ENCODE results near the gene NEUROG2. TPM values are rescaled to one million over a fixed set of nuclear protein-coding genes. Genes with fewer than 3 reads are reported as not detected.

The NEUROG2 gene
- total RNA-seq, 1 experiment from 2014 or later: not detected

DNA sequence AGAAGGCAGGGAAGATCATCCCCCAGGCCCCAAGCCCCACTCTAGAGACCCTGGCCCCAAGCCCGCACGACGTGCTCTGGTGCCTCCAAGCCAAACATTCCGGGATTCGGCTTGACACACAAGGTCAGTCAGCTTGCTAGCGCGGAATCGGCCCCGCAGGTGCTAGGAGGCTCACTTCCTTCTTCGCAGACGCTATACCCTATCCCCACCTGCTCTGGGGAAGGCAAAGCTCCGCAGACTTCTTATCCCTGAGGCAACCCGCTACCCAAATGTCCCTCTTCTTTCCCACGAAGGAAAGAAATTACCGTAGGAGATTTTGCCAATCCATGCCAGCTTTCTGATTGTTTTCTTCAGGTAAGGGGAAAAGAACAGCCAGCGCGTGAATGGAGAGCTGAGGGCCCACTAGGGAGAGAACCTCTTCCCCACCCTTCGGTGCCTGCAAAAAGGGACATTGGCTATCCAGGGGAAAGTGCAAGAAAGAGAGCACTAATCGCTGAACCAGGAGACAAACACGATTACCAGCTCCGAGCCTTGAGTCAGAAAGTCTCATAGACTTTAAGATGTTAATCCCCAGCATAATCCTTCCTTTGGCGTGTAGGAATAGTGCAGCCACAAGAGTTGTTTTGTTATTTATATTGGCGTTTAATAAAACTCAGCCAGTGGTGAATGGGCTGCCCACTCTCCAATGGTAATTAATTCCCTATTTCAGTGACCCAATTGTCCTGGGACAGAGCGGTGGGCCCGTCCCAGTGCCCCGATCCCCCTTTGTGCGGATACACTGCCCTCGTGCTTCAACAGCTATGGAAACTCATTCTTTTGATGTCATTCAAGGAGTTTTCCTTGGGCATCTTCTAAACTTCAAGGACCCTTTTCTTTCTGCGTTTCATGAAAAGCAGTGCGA lies 5.4 kb upstream of the NEUROG2 start:
- H3K4me2 ChIP-seq (ENCODE audit: insufficient read depth, insufficient read length, low read length): peak overlapping the region; percentile 79

More for the DNA sequence above, 5.4 kb upstream of the NEUROG2 start:
- Histone ChIP-seq H3K9me3 (ENCODE audit: control insufficient read depth, low read depth, low read length) (no peaks in the 10 kb centered on the region), H3K23me2 (ENCODE audit: insufficient read length, low read depth, low read length, poor library complexity, severe bottlenecking) (peaks cover 22% of the 10 kb centered on the region), H4K8ac (replicated peaks; ENCODE audit: insufficient read length, low read depth, low read length) (no peak overlapping the region), H2BK120ac (ENCODE audit: low read depth, low read length, poor library complexity, severe bottlenecking) (no peak overlapping the region), H4K91ac (ENCODE audit: insufficient read length, low read depth, low read length) (no peak overlapping the region), H3K4me1 (ENCODE audit: insufficient read depth, low read length) (no peaks in the 10 kb centered on the region; the same call in 1 of the 2 replicates), H2BK12ac (ENCODE audit: insufficient read length, low read depth, low read length) (no peak overlapping the region), H2BK20ac (ENCODE audit: low read depth, low read length, poor library complexity, severe bottlenecking) (no peak overlapping the region), H3K18ac (ENCODE audit: insufficient read length, low read depth, low read length) (no peak overlapping the region), H3K79me2 (ENCODE audit: insufficient read depth, low read length) (no peaks in the 10 kb centered on the region), H3K27ac (ENCODE audit: insufficient read length, low read depth, low read length) (no peak overlapping the region), H3K56ac (ENCODE audit: insufficient read length, low read depth, low read length) (no peak overlapping the region), H3K14ac (ENCODE audit: insufficient read depth, low read length) (no peak overlapping the region), H4K20me1 (ENCODE audit: control insufficient read depth, insufficient read depth, insufficient read length) (no peaks in the 10 kb centered on the region), H2AFZ (ENCODE audit: low read length) (no peak overlapping the region), H3T11ph (ENCODE audit: low read length) (no peak overlapping the region), H3K4ac (ENCODE audit: low read depth, low read length) (no peak overlapping the region), H2AK5ac (ENCODE audit: insufficient read length, low read length) (no peak overlapping the region), H4K5ac (ENCODE audit: insufficient read length, low read depth, low read length) (no peak overlapping the region), H3K79me1 (ENCODE audit: insufficient read depth, low read depth, low read length, poor library complexity, severe bottlenecking) (no peaks in the 10 kb centered on the region), H3K9ac (ENCODE audit: extremely low read depth, insufficient read length, low read length) (no peak overlapping the region), H2BK15ac (ENCODE audit: low read depth, low read length) (no peak overlapping the region), H3K23ac (ENCODE audit: insufficient read length, low read depth, low read length) (no peak overlapping the region), H3K27me3 (ENCODE audit: insufficient read depth, low read length) (peaks cover 66% of the 10 kb centered on the region), H2BK5ac (ENCODE audit: insufficient read length, low read length) (no peak overlapping the region)
- peak; percentile 70 for DNase-seq
- WGBS (ENCODE audit: extremely low coverage, insufficient read length, low lambda C conversion rate): no CpG with 5 or more reads among the region's 30 CpGs
- Mint-ChIP-seq H3K9me3 (peaks cover 2 to 8% of the 10 kb centered on the region in 2 experiments; a peak in 2 of 5 replicates), H3K4me1 (peaks cover 53 to 70% of the 10 kb centered on the region in 2 experiments), H3K27me3 (ENCODE audit: low read depth) (peaks cover 97% of the 10 kb centered on the region), H3K4me3 (peak overlapping the region; percentile 46 to 87), H3K36me3 (ENCODE audit: insufficient read depth in 1 of 3, low read depth in 3 of 3) (no peaks in the 10 kb centered on the region; a peak in 1 of 7 replicates), H3K27ac (no peak overlapping the region)
- TF ChIP-seq, protein P1, sequence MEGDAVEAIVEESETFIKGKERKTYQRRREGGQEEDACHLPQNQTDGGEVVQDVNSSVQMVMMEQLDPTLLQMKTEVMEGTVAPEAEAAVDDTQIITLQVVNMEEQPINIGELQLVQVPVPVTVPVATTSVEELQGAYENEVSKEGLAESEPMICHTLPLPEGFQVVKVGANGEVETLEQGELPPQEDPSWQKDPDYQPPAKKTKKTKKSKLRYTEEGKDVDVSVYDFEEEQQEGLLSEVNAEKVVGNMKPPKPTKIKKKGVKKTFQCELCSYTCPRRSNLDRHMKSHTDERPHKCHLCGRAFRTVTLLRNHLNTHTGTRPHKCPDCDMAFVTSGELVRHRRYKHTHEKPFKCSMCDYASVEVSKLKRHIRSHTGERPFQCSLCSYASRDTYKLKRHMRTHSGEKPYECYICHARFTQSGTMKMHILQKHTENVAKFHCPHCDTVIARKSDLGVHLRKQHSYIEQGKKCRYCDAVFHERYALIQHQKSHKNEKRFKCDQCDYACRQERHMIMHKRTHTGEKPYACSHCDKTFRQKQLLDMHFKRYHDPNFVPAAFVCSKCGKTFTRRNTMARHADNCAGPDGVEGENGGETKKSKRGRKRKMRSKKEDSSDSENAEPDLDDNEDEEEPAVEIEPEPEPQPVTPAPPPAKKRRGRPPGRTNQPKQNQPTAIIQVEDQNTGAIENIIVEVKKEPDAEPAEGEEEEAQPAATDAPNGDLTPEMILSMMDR (conservative IDR thresholded peaks at IDR 0.05): no peak
